ENCODE data around the gene AASDHPPT. TPM values are rescaled to one million over a fixed set of nuclear protein-coding genes. Genes with fewer than 3 reads are reported as not detected.

Gene AASDHPPT
- total RNA-seq, 1 donor from 2014 or later, result 28.0 TPM

DNA sequence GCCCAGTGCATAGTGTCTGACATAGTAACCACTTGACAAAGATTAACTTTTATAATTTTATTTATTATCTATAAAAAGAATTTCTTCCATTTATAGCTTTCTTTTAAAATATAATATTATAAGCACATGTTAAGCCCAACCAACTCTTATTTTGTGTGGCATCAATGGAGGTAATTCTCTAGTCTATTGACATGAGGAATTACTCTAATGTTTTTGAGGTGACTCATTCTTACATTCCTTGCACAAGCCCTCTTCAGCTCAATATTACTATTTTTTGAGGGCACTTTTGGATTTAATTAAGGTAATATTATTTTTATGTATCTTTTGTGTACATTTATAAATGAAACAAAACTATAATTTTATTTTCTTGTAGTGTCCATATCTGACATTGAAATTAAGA, 59.6 kb downstream of the AASDHPPT start:
- intact Hi-C loops (cut with DNase I), result no loop called here
- DNase-seq (ENCODE audit: low spot score) (no peak), ATAC-seq (no peak)

DNA sequence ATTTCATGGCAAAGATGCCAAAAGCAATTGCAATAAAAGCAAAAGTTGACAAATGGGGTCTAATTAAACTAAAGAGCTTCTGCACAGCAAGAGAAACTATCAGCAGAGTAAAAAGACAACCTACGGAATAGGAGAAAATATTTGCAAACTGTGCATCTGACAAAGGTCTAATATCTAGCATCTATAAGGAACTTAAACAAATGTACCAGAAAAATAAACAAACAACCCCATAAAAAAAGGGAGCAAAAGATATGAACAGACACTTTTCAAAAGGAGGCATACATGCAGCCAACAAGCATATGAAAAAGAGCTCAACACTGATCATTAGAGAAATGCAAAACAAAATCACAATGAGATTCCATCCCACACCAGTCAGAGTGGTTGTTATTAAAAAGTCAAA, 60.3 kb downstream of the AASDHPPT start:
- ATAC-seq, result no peak
- intact Hi-C loops (cut with DNase I), result no loop called here
- no peak for DNase-seq (ENCODE audit: low spot score)

Other genes with a start within 250 kb of the AASDHPPT start
- 18.3 TPM for gene MSANTD4, start 55.4 kb upstream of the AASDHPPT start, total RNA-seq
- 16.0 TPM for gene KBTBD3, start 315 bp upstream of the AASDHPPT start, total RNA-seq